GM21528 (cell line): ENCODE data around the gene RNLS.

Experiments used
- ATAC-seq: cut with Tn5 transposase; IDR thresholded peaks from one replicate; pipeline ENCODE4 v1.9.1; 2021; ENCODE audit warnings: mild to moderate bottlenecking, moderate library complexity; ENCODE audit not compliant: unreplicated experiment, low FRiP score

RNLS gene

GRCh38 chr10:88401671-88402347, 181.3 kb downstream of the RNLS start:
- no peak for ATAC-seq

- no peak for ATAC-seq
Observed at GRCh38 chr10:88399240-88399639, 183.9 kb downstream of the RNLS start.

GRCh38 chr10:88395677-88396076, 187.4 kb downstream of the RNLS start:
- ATAC-seq, result no peak

- peak; percentile 74 for ATAC-seq
Observed at GRCh38 chr10:88392222-88392621, 190.9 kb downstream of the RNLS start.

GRCh38 chr10:88390041-88390440, 193.1 kb downstream of the RNLS start:
- no peak for ATAC-seq

GRCh38 chr10:88389456-88389855, 193.7 kb downstream of the RNLS start:
- no peak for ATAC-seq

- ATAC-seq, result no peak
Observed at GRCh38 chr10:88388324-88388723, 194.8 kb downstream of the RNLS start.

GRCh38 chr10:88386821-88387773, 196.0 kb downstream of the RNLS start:
- ATAC-seq, result peak; percentile 38

- peak; percentile 32 for ATAC-seq
Observed at GRCh38 chr10:88386204-88386788, 196.8 kb downstream of the RNLS start.

GRCh38 chr10:88385601-88386203, 197.4 kb downstream of the RNLS start:
- ATAC-seq, result peak; percentile 75

GRCh38 chr10:88383276-88383675, 199.8 kb downstream of the RNLS start:
- no peak for ATAC-seq

GRCh38 chr10:88382699-88383098, 200.4 kb downstream of the RNLS start:
- no peak for ATAC-seq

GRCh38 chr10:88379575-88379974, 203.5 kb downstream of the RNLS start:
- ATAC-seq, result no peak

GRCh38 chr10:88377510-88377909, 205.6 kb downstream of the RNLS start:
- ATAC-seq, result no peak

GRCh38 chr10:88374392-88375175, 208.5 kb downstream of the RNLS start:
- no peak for ATAC-seq

GRCh38 chr10:88372881-88373592, 210.1 kb downstream of the RNLS start:
- ATAC-seq, result no peak

GRCh38 chr10:88372051-88372715, 210.9 kb downstream of the RNLS start:
- ATAC-seq, result no peak

- ATAC-seq, result no peak
Observed at GRCh38 chr10:88370713-88371112, 212.4 kb downstream of the RNLS start.

GRCh38 chr10:88366772-88367171, 216.3 kb downstream of the RNLS start:
- no peak for ATAC-seq
